Muscle of leg (tissue), 11 donors: Measurements from ENCODE around the gene SLC35B2. TPM values are rescaled to one million over a fixed set of nuclear protein-coding genes. Genes with fewer than 3 reads are reported as not detected.
A peak's percentile ranks its signal among the peaks of the same experiment; 100 is the strongest.

Source experiments
- DNase-seq: peaks from one replicate; pipeline ENCODE4 v3.0.0; 2013
- H3K27ac ChIP-seq: one replicate; pipeline ENCODE4 v1.5.1; 2013; ENCODE audit warnings: mild to moderate bottlenecking, low read length, control low read depth
- H3K27me3 ChIP-seq: one replicate; pipeline ENCODE4 v1.6.1; 2013; ENCODE audit warnings: low read length; ENCODE audit not compliant: control insufficient read depth, insufficient read depth
- H3K36me3 ChIP-seq: one replicate; pipeline ENCODE4 v1.6.1; 2013; ENCODE audit warnings: low read length; ENCODE audit not compliant: control insufficient read depth, insufficient read depth
- H3K4me1 ChIP-seq: one replicate; pipeline ENCODE4 v1.6.1; 2013; ENCODE audit warnings: low read length; ENCODE audit not compliant: control insufficient read depth, insufficient read depth
- H3K4me3 ChIP-seq: one replicate; pipeline ENCODE4 v1.5.1; 2013; ENCODE audit warnings: low read length, control low read depth
- H3K9me3 ChIP-seq: replicated peaks from 2 replicates; pipeline ENCODE4 v1.6.1; 2013; ENCODE audit warnings: low read depth, low read length; ENCODE audit not compliant: control insufficient read depth
- WGBS: methylation state at CpG from one replicate; pipeline ENCODE4 v1.1.5; 2013; ENCODE audit warnings: missing lambda C conversion rate; ENCODE audit not compliant: insufficient coverage; 5-methylcytosine and 5-hydroxymethylcytosine counted together
- polyA plus RNA-seq, 8 donors: library from polyadenylated mRNA; unstranded; fragments of 120-200 nt; gene quantifications; one replicate each; pipeline versions ENCODE4 v1.2.1 to v1.2.3, GENCODE V29; 2013; ENCODE audit warnings: inconsistent platforms in 1 of 8, low replicate concordance in 1 of 8; ENCODE audit not compliant: insufficient read length in 8 of 8, insufficient read depth in 1 of 8
- total RNA-seq: library from RNA; stranded (reverse); fragments of 120-200 nt; gene quantifications from one replicate; pipeline ENCODE4 v1.2.4, GENCODE V29; 2013

SLC35B2 gene
- total and polyA plus RNA-seq, 9 donors, result 27.6 to 42.4 (median 34.8) TPM

DNA sequence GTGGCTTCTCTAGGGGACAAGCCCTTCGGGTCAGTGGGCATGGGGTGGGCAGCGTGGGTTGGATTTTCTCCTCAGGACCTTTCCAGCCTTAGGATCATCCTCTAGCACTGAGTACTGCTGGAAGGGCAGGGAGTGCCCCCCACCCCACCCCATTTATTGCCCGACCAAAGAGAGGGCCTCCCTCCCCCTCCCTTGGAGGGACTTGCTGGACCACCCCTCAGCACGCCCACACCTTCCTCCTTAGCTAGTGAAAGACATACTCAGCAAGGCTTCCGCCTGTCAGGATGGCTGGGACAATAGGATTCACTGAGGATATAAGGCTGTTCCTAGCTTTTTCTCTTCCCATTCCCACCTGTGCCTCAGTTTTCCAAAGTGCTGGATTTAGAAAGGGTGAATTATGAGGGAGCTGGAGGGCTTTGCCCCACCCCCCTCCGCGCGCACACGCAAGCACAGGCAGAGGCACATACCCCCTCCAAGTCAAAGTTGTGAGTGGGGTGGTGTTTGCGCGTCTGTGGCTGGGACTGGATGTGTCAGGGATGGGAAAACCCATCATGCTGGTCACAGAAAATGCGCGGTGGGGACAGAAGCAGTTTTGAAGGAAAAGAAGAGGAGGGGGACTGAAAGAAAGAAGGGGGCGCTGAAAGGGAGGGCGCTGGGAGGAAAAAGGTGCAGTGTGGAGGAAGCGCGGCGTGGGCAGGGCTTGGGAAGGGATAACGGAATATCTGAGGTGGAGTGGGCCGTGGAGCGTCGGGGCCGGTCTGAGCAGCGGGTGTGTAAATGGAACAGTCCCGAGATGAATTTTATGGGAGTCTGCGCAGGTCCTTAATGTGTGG lies 34.6 kb downstream of the SLC35B2 start:
- no peak for DNase-seq
- Histone ChIP-seq H3K9me3 (no peaks in the 10 kb centered on the region), H3K27me3 (no peaks in the 10 kb centered on the region), H3K36me3 (peaks cover 7% of the 10 kb centered on the region), H3K4me1 (peaks cover 87% of the 10 kb centered on the region), H3K4me3 (peak overlapping the region; percentile 42), H3K27ac (peak overlapping the region; percentile 92)
- 10% methylated on average over 10 of the region's 26 CpGs for WGBS

DNA sequence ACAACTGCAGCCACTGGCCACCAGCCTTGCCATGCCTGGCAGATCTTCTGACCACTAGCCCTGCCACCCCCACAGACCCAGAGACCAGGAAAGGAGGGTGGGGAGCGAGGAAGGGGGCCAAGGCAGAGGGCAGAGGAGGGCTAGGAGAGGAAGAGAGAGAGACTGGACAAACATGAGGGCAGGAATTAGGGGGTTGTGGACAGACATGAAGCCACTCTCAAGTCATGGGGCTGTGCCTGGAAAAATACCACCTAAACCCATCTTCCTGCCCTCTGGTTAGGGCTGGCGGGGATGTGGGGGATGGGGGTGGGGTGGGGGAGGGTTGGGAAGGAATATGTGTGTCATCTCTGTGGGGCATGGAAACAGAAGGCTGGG lies 35.4 kb downstream of the SLC35B2 start:
- H3K27ac ChIP-seq, result peak overlapping the region; percentile 92
- H3K9me3 ChIP-seq, result no peaks in the 10 kb centered on the region
- H3K4me3 ChIP-seq, result no peak overlapping the region
- no peak for DNase-seq
- no peaks in the 10 kb centered on the region for H3K36me3 ChIP-seq
- H3K27me3 ChIP-seq, result no peaks in the 10 kb centered on the region
- H3K4me1 ChIP-seq, result peaks cover 87% of the 10 kb centered on the region
- no CpG with 5 or more reads among the region's 2 CpGs for WGBS

DNA sequence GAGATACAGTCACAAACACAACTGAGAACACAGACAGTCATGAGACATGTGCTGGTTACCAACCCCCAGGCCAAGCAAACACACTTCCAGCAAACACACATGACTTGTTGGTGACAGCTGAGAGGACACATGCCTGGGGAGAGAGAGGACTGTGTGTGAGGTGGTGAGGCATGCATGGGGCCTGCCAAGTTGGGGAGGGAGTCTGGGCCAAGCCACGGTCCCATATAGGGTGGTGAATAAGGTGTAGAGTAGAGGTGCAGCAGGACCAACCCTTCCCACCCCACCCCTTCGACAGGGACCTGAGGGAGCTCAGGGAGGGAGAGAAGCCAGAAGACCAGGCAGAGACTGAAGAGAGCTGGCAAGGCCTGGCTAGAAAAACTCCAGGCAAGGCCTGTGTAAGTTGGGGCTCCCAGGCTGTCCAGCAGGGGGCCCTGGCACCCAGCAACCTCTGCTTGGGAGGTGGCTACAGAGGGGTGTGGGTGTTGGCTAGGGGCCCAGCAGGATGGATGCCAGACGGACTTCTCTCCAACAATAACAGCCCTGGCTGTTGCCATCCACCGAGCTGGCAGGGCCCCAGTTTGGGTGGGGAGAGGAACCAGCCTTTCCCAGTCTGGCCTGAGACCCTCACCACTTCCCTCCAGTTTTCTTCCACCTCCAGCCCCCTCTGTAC lies 35.9 kb downstream of the SLC35B2 start:
- no CpG with 5 or more reads among the region's 4 CpGs for WGBS
- H3K4me1 ChIP-seq, result peaks cover 87% of the 10 kb centered on the region

DNA sequence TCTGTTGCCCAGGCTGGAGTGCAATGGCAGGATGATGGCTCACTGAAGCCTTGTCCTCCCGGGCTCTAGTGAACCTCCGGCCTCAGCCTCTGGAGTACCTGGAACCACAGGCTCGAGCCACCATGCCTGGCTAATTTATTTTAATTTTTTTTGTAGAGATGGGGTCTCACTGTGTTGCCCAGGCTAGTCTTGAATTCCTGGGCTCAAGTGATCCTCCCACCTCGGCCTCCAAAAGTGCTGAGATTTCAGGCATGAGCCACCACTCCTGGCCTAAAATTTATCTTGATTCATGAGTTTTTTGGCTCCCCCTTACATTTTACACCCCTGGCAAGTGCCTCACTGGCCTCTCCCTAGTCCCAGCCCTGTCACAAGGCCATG lies 36.4 kb downstream of the SLC35B2 start:
- H3K4me1 ChIP-seq, result peaks cover 87% of the 10 kb centered on the region
- no peaks in the 10 kb centered on the region for H3K36me3 ChIP-seq
- no peaks in the 10 kb centered on the region for H3K9me3 ChIP-seq
- peak overlapping the region; percentile 92 for H3K27ac ChIP-seq
- no peaks in the 10 kb centered on the region for H3K27me3 ChIP-seq
- no peak overlapping the region for H3K4me3 ChIP-seq
- WGBS, result 94% methylated on average over 2 of the region's 4 CpGs
- no peak for DNase-seq

More for the DNA sequence above, 35.9 kb downstream of the SLC35B2 start:
- no peaks in the 10 kb centered on the region for H3K9me3 ChIP-seq
- H3K4me3 ChIP-seq, result no peak overlapping the region
- peak; percentile 93 for DNase-seq
- peak overlapping the region; percentile 92 for H3K27ac ChIP-seq
- H3K36me3 ChIP-seq, result no peaks in the 10 kb centered on the region
- no peaks in the 10 kb centered on the region for H3K27me3 ChIP-seq

DNA sequence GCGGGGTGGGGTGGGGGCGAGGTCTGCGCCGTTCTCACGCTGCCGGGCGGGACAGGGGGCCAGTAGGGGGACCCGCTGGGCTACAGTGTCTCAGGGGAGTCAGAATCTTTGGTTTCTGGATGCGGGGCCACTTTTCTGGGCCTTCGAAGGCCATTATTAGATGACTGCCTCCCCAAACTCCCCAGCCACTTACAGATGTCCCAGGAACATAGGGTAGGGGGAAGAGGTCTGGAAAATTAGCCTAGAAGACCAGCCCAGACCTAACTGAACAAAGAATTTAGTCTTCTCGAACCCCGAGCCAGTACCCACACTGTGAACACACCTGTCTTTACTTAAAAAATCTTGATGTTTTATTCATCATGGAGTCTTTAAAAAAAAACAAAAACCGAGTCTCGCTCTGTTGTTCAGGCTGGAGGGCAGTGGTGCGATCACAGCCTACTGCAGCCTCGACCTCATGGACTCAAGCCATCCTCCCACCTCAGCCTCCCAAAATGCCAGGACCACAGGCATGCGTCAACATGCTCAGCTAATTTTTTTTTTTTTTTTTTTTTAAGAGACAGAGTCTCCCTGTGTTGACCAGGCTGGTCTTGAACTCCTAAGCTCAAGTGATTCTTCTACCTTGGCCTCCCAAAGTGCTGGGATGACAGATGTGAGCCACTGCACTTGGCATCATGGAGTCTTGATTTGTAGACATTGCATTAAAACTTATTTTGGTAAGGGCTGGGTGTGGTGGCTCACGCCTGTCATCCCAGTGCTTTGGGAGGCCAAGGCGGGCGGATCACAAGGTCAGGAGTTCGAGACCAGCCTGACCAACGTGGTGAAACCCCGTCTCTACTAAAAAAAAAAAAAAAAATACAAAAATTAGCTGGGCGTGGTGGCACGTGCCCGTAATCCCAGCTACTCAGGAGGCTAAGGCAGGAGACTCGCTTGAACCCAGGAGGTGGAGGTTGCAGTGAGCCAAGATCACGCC lies 37.2 kb downstream of the SLC35B2 start:
- Histone ChIP-seq H3K9me3 (no peaks in the 10 kb centered on the region), H3K4me3 (peak overlapping the region; percentile 57), H3K36me3 (no peaks in the 10 kb centered on the region), H3K27me3 (no peaks in the 10 kb centered on the region), H3K27ac (peak overlapping the region; percentile 98), H3K4me1 (peaks cover 81% of the 10 kb centered on the region)
- DNase-seq, result no peak
- no CpG with 5 or more reads among the region's 28 CpGs for WGBS

DNA sequence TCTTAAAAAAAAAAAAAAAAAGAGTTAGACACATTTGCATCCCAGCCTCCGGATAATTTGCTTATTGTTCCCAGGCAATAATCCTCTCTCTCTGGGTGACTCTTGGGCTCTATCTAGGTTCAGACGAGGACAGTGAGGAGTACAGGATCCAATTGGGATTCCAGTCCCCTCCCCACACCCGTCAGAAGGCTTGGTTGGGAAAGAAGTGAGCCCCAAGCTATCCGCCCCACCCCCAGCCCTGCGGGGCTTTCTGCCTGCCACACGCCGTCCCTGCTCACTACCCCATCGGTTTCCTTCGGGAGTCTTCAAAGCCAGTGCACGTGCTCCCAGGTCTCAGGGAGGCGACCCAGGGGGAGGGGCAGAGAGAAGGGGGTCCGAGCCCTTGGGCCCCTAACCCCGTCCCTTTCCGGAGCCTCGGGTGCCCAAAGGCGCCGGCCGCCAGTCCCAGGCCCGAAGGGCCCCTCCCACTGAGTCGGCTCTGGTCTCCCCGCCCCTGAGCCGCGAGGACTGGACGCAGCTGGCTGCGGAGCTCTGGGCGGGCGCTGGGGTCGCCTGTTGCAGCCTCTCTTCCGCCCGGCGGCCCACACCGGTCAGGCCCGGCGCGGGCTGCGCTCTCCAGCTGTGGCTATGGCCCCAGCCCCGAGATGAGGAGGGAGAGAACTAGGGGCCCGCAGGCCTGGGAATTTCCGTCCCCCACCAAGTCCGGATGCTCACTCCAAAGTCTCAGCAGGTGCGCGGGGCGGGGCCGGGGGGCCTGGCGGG lies 38.1 kb downstream of the SLC35B2 start:
- peak overlapping the region; percentile 57 for H3K4me3 ChIP-seq
- H3K4me1 ChIP-seq, result peaks cover 72% of the 10 kb centered on the region
- no peaks in the 10 kb centered on the region for H3K27me3 ChIP-seq
- H3K36me3 ChIP-seq, result no peaks in the 10 kb centered on the region
- no peaks in the 10 kb centered on the region for H3K9me3 ChIP-seq
- peak; percentile 97 for DNase-seq
- WGBS, result under 1% methylated on average over 19 of the region's 45 CpGs
- peak overlapping the region; percentile 98 for H3K27ac ChIP-seq

DNA sequence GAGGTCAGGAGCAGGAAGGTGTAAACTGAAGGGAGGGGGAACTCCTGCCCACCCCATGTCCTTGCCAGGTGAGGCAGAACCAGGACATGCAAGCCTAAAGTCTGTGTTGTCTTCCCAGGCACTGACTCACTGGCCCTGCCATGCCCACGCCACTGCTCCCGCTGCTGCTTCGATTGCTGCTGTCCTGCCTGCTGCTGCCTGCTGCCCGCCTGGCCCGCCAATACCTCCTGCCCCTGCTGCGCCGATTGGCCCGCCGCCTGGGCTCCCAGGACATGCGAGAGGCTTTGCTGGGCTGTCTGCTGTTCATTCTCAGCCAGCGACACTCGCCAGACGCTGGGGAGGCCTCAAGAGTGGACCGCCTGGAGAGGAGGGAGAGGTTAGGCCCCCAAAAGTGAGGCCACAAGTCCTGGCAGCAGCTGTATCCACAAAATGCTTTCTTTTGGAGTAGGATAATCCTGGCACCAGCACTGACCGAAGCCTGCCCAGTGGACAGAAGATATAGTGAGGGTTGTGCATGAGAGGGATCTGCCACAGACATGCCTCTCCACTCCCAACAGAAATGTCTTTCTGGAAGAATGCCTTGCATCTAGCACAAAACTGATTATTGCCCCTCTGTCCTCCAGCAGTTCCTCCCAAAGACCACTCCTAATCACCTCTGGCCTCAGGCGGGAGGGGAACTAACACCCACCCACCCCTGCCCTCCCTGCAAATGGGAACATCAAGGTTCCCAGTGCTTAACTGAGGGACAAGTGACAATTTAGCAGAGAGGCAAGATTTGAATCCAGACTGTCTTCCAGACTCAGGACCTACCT lies 39.8 kb downstream of the SLC35B2 start:
- Histone ChIP-seq H3K36me3 (no peaks in the 10 kb centered on the region), H3K9me3 (no peaks in the 10 kb centered on the region), H3K27ac (peak overlapping the region; percentile 98), H3K4me3 (peak overlapping the region; percentile 57), H3K27me3 (no peaks in the 10 kb centered on the region), H3K4me1 (peaks cover 60% of the 10 kb centered on the region)
- peak; percentile 83 for DNase-seq
- WGBS, result 31% methylated on average over 14 of the region's 16 CpGs

DNA sequence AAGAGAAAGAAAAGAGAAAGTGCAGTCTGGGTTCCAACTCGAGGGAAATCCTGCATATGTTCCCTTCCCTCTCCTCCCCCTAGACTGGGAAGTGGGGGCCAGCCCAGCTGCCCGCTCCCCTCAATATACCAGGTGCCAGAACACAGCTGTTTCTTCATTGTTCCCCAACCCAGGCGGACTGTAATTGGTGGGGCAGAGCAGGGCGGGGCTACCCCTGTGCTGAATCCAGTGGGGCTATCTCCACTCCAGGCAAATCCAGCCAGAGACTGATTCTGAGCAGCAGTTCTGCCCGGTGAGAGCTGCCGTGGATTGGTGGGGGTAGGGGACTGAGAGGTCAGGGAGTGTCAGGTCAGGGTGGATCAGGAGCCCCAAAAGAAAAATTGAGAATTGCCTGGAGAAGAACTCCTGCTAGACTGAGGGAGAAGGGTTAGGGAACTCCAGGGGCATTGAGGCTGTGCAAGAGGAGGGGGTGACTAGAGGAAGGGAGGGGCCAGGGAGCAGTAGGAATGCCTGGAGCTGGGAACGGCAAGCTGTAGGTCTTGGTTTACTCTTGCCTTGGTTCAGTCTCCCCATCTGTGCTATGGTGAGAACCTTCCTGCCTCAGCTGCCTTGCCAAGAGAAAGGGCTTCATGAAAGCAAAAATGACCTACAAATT lies 40.5 kb downstream of the SLC35B2 start, which contains the start of gene MYMX:
MYMX (plus strand) TSS at position 250 of the 655 bp plus-strand sequence. CDS start 546 bp downstream, outside the sequence.
- Histone ChIP-seq H3K4me3 (peak within 1 kb of the TSS; percentile 57), H3K4me1 (peaks cover 53% of the 10 kb centered on the region), H3K27ac (peak within 1 kb of the TSS; percentile 98), H3K27me3 (no peaks in the 10 kb centered on the region), H3K9me3 (no peaks in the 10 kb centered on the region), H3K36me3 (no peaks in the 10 kb centered on the region)
- WGBS, result 11% methylated on average over 4 of the region's 7 CpGs
- peak; percentile 90 for DNase-seq
